Astrocyte (in vitro differentiated cells and primary cell): ENCODE measurements around the gene IL4R.

Source experiments
- EZH2 ChIP-seq: IDR thresholded peaks from 2 replicates; pipeline ENCODE4 v1.6.1; 2012; ENCODE audit warnings: mild to moderate bottlenecking, low read length, inconsistent platforms; ENCODE audit not compliant: insufficient read depth
- TF ChIP-seq, protein P1 (sequence below): IDR thresholded peaks from 2 replicates; pipeline ENCODE4 v1.5.1; 2011; ENCODE audit warnings: low read depth, mild to moderate bottlenecking, inconsistent platforms, low read length, moderate library complexity; ENCODE audit not compliant: insufficient read depth

DNA sequence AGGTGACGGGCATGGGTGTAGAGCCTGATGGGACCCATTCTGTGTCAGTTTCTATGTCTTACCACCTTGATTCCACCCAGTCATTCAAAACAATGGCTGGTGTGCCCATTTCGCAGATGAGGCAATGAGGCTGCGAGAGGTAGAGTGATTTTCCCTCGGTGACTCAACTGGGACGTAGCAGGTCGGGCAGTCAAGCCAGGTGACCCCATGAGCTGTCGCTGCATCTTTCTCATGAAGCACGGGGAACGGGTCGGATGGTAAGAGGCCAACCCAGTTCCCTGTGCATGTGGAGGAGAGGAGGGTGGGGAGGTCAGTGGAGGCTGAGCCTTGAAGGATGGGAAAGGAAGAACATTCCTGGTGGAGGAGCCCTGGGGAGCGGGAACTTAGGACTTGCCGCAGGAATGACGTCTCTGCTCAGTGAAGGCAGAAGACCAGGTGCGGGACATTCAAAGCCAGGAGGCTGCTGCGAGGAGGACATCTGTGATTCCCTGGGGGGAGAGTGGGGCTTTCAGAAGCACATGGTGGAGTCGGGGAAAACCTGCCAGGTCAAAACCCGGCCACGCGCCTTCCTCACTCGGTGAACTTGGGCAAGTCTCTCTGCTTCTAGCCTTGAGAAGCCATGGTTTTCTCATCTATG is 89.3 kb downstream of the IL4R start:
- TF ChIP-seq, protein P1, sequence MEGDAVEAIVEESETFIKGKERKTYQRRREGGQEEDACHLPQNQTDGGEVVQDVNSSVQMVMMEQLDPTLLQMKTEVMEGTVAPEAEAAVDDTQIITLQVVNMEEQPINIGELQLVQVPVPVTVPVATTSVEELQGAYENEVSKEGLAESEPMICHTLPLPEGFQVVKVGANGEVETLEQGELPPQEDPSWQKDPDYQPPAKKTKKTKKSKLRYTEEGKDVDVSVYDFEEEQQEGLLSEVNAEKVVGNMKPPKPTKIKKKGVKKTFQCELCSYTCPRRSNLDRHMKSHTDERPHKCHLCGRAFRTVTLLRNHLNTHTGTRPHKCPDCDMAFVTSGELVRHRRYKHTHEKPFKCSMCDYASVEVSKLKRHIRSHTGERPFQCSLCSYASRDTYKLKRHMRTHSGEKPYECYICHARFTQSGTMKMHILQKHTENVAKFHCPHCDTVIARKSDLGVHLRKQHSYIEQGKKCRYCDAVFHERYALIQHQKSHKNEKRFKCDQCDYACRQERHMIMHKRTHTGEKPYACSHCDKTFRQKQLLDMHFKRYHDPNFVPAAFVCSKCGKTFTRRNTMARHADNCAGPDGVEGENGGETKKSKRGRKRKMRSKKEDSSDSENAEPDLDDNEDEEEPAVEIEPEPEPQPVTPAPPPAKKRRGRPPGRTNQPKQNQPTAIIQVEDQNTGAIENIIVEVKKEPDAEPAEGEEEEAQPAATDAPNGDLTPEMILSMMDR = no peak
- no peak for TF ChIP-seq EZH2
